ES-I3 (cell line): Measurements from ENCODE around the gene SERINC5.
"Not testable (repeated sequence)": the region's sequence is repeated elsewhere in the genome, so short reads cannot be mapped to it uniquely, and the experiment has no call there.

ENCODE experiments used
- H3K36me3 ChIP-seq: 2 replicates; pipeline ENCODE4 v1.6.1; 2013; ENCODE audit warnings: mild to moderate bottlenecking, low read length, control low read depth, moderate library complexity; ENCODE audit not compliant: insufficient read depth
- H3K4me1 ChIP-seq: 2 replicates; pipeline ENCODE4 v1.6.1; 2013; ENCODE audit warnings: mild to moderate bottlenecking, control low read depth, low read length; ENCODE audit not compliant: insufficient read depth
- H3K9ac ChIP-seq: 2 replicates; pipeline ENCODE4 v1.6.1; 2013; ENCODE audit warnings: low read depth, mild to moderate bottlenecking, low read length, moderate library complexity
- H3K9me3 ChIP-seq: 2 replicates; pipeline ENCODE4 v1.6.1; 2013; ENCODE audit warnings: mild to moderate bottlenecking, low read length, moderate library complexity; ENCODE audit not compliant: control insufficient read depth, insufficient read depth

Gene SERINC5

DNA sequence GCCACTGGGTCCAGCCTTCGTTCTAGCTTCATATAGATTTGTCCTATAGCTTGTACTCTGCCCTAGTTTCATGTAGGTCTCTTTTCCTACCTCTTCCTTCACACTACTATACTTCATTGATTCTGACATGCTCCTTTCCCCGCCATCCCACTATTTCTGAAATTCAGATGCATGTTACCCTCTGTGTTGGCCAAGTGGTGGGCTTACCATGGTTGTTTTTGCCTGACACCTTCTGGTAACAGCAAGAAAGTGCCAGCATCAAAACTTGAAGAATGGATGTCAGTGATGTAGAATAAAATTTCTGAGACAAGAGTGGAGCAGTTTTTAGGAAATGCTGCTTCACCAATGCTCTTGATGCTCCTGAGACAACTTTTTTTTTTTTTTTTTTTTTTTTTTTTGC lies 19.5 kb upstream of the SERINC5 start:
- no peak overlapping the region for H3K9ac ChIP-seq
- no peaks in the 10 kb centered on the region for H3K9me3 ChIP-seq
- H3K4me1 ChIP-seq: no peaks in the 10 kb centered on the region
- no peaks in the 10 kb centered on the region for H3K36me3 ChIP-seq

DNA sequence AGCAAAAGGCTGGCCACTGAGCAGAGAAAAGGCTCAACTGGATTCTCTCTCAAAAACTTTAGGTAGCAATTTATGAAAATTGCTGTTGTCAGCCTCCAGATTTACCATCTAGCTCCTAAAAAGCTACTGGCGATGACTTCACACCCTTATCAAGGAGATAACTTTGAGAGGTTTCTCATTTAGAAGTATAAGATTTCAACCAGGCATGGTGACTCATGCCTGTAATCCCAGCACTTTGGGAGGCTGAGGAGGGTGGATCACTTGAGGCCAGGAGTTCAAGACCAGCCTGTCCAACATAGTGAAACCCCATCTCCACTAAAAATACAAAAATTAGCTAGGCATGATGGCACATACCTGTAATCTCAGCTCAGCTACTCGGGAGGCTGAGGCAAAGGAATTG lies 14.7 kb upstream of the SERINC5 start:
- H3K9me3 ChIP-seq, H3K4me1 ChIP-seq, H3K36me3 ChIP-seq, H3K9ac ChIP-seq: not testable (repeated sequence)

DNA sequence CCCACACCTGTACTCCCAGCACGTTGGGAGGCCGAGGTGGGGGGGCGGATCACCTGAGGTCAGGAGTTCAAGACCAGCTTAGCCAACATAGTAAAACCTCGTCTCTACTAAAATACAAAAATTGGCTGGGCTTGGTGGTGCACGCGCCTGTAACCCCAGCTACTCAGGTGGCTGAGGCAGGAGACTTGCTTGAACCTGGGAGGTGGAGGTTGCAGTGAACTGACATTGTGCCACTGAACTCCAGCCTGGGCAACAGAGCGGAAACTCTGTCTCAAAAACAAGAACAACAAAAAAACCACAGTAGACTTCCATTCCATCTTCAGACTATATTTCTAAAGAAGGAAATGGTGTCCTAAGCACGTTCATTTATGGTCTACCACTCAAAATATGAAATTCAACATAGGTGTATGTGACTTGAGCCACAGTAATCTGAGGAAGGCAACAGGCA lies 14.2 kb upstream of the SERINC5 start:
- H3K9me3 ChIP-seq: no peaks in the 10 kb centered on the region
- H3K4me1 ChIP-seq: no peaks in the 10 kb centered on the region
- no peak overlapping the region for H3K9ac ChIP-seq
- no peaks in the 10 kb centered on the region for H3K36me3 ChIP-seq

DNA sequence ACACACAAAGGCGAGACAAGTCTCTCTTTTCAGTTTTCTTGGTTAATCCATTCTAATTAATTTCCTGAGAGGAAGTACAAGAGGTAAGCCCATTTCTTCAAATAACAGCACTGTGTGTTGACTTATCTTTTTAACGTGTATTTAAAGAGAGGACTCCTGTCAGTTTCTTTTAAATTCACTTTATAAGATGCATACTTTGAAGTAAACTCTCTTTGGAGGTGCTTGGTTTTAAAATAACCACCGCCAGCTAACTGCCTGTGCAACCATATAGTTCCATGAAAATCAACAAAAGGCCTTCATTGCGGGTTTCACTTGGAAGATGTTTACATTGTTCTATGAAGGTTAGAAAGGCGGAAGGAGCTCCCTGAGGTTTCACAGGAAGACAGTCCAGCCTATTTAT lies 13.1 kb upstream of the SERINC5 start:
- Histone ChIP-seq H3K4me1 (no peaks in the 10 kb centered on the region), H3K36me3 (no peaks in the 10 kb centered on the region), H3K9ac (no peak overlapping the region), H3K9me3 (no peaks in the 10 kb centered on the region)

DNA sequence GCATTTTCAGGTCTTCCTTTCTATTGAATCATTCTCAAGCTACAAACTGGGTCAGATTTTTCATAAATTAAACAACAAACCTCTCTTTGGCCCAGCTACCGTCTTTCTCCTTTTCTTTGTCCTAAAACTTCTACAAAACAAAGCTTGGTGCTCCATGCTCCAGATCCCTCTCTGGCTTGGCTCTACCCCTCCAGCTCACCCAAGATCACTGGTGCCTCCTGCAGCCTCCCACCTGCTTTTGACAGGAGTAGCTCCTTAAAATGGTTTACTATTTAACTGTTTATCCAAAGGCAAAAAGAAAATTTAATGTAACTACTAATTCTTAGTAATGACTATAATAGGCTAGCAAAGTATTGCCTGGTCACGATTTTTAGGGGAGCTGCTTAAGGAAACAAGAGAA lies 10.7 kb upstream of the SERINC5 start:
- Histone ChIP-seq H3K9ac (no peak overlapping the region), H3K4me1 (no peaks in the 10 kb centered on the region), H3K36me3 (no peaks in the 10 kb centered on the region), H3K9me3 (no peaks in the 10 kb centered on the region)

DNA sequence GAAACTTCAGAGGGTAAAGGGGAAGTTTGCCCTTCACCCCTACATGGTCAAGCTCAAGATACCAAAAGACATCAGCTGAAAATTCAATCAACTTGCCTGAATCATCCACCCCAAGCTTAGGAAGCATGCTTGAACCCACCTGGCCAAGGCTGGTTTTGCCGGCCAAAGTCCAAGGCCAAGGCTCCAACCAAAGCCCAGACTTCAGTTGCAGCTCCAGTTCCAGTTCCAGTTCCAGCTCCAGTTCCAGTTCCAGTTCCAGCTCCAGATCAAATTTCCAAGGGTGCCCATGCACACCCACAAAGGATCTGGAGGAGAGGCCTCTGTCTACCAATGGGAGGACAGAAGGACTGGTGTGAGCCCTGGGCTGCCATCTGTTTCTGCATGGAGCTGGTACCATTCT lies 4.6 kb upstream of the SERINC5 start:
- Histone ChIP-seq H3K9me3 (no peaks in the 10 kb centered on the region), H3K9ac (no peak overlapping the region), H3K4me1 (no peaks in the 10 kb centered on the region)

DNA sequence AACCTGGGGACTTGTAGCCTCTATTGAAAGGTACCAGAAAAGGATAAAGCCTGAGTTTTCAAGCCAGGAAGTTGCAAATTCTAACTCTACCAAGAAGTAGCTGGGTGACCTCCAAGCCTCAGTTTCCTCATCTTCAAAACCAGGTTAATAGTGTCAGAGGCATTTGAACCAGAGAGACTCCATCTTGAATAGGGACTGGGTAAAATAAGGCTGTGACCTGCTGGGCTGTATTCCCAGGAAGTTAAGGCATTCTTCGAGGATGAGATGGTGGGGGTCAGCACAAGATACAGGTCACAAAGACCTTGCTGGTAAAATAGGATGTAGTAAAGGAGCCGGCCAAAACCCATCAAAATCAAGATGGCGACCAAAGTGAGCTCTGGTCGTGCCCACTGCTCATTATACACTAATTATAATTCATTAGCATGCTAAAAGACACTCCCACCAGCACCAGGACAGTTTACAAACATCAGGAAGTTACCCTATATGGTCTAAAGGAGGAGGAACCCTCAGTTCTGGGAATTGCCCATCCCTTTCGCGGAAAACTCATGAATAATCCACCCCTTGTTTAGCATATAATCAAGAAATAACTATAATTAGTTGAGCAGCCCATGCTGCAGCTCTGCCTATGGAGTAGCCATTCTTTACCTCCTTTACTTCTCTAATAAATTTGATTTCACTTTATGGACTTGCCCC lies 3.8 kb upstream of the SERINC5 start:
- Histone ChIP-seq H3K36me3 (no peaks in the 10 kb centered on the region), H3K9ac (no peak overlapping the region), H3K4me1 (no peaks in the 10 kb centered on the region), H3K9me3 (no peaks in the 10 kb centered on the region)

More for the DNA sequence above, 4.6 kb upstream of the SERINC5 start:
- H3K36me3 ChIP-seq: no peaks in the 10 kb centered on the region

DNA sequence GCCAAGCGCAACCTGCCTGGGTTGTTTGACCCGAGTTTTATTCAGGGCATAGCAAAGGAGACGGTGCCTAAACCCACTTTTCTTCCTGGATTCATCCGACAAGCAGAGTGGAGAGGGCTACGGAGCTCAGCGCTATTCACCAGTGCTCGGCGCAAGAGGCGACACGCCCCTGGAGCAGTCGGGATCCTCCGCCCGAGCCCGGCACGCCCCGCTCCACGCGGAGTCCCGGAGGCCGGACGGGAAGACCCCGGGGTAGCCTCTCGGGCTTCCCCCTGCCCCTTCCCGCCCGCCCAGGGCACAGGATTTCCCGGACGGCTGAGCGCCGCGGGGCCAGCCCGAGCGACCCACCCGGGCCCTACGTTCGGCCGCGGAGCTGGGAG lies 427 bp downstream of the SERINC5 start:
- Histone ChIP-seq H3K4me1 (peaks cover 24% of the 10 kb centered on the region), H3K9me3 (no peaks in the 10 kb centered on the region), H3K36me3 (no peaks in the 10 kb centered on the region), H3K9ac (peak overlapping the region; percentile 95)

DNA sequence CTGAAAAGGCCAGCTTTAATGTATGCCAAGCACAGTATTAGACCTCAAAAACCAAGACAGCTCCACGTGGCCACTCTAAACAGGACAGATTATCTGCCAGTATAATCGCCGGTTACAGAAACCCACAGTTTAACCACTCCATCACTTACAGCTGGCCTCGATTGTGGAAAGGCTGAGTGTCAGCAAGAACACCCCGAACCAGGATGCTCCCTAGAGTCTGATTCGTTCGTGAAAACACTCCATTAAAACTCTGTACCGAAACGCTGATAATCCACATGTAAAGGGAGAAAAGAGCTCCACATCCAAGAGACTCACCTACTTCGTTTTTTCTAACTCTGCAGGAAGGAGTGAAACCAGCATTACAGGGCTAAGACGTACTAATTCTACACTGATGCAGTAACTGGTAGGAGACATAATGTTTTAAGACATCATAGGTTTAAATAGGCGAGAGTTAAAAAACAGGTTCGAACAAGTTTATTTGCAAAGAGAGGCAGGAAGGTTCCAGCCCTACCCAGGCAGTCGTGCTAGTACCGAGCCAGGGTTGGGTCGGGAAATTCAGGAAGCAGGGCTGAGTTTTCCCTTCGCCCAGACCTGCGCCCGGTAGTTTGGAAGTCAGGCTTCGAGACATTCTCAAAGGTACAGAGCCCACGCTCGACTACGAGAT lies 949 bp downstream of the SERINC5 start:
- Histone ChIP-seq H3K9ac (peak overlapping the region; percentile 95), H3K9me3 (no peaks in the 10 kb centered on the region), H3K36me3 (no peaks in the 10 kb centered on the region), H3K4me1 (peaks cover 30% of the 10 kb centered on the region)

DNA sequence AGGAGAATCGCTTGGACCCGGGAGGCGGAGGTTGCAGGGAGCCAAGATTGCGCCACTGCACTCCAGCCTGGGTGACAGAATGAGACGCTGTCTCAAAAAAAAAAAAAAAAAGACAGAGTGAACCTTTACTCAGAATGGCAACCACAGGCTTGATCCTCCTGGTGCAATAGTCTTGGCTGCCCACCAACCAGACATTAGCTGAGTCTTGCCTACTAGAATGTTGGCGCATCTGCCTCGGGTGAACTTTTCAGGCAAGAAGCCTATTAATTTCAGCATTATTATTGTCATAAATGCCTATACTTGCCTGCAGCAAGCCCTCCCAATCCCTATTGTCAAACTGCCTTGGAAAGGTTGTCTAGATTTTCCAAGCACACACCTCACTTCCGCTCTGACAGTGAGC lies 4.2 kb downstream of the SERINC5 start:
- Histone ChIP-seq H3K36me3 (no peaks in the 10 kb centered on the region), H3K9ac (no peak overlapping the region), H3K9me3 (no peaks in the 10 kb centered on the region), H3K4me1 (peaks cover 47% of the 10 kb centered on the region)

DNA sequence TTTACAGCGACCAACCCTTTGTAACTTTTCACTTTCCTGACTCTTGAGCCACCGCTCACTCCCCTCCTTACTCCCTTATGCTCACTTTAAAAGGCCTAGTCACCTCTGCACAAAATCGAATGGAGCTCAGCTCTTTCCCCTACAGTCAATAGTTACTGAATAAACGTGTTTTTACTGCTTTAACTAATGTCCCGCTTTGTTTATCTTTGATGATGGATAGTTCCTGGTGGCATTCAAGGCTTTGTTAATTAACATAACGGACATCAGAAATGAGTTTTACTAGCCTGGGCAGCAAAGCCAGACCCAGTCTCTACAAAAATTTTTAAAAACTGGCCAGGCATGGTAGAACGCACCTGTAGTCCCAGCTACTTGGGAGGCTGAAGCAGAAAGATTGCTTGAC lies 5.0 kb downstream of the SERINC5 start:
- Histone ChIP-seq H3K4me1 (peaks cover 55% of the 10 kb centered on the region), H3K9ac (no peak overlapping the region), H3K36me3 (no peaks in the 10 kb centered on the region), H3K9me3 (no peaks in the 10 kb centered on the region)

DNA sequence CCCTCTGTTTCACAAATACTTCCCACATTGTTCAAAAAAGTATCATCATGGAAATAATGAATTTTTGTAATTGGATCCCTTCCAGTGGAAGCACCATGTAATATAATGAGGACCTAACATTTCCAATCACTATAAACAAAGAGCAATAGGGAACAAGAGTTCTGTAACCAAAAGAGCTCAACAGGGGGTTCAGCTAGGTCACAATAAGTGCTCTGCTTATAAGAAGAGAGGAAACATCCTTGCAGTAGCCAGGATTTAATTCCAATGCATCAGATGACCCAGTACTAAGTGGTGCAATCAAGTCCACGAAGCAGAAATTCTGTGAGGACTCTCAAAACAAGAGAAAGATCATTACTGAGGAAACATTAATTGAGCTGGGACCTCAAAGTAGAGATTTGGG lies 5.9 kb downstream of the SERINC5 start:
- H3K9ac ChIP-seq: no peak overlapping the region
- H3K4me1 ChIP-seq: peaks cover 60% of the 10 kb centered on the region
- H3K9me3 ChIP-seq: no peaks in the 10 kb centered on the region
- H3K36me3 ChIP-seq: no peaks in the 10 kb centered on the region

DNA sequence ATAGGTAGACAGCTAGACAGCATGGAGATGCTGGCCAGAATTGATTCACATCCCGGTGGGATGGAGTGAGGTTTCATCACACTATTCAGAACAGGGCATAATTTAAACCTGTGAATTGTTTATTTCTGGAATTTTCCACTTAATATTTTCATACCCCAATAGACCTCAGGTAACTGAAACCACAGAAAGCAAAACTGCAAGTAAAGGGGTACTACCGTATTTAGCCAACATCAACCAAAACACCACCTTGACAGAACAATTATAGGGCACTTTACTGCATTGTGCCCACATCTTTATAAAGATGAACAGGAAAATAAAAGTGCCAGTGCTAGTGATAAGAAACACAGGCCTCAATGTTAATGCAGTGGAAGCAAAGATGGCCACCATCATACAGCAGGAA lies 7.5 kb downstream of the SERINC5 start:
- no peak overlapping the region for H3K9ac ChIP-seq
- H3K9me3 ChIP-seq: peaks cover under 1% of the 10 kb centered on the region; the same call in 1 of the 2 replicates
- no peaks in the 10 kb centered on the region for H3K36me3 ChIP-seq
- peaks cover 58% of the 10 kb centered on the region for H3K4me1 ChIP-seq

DNA sequence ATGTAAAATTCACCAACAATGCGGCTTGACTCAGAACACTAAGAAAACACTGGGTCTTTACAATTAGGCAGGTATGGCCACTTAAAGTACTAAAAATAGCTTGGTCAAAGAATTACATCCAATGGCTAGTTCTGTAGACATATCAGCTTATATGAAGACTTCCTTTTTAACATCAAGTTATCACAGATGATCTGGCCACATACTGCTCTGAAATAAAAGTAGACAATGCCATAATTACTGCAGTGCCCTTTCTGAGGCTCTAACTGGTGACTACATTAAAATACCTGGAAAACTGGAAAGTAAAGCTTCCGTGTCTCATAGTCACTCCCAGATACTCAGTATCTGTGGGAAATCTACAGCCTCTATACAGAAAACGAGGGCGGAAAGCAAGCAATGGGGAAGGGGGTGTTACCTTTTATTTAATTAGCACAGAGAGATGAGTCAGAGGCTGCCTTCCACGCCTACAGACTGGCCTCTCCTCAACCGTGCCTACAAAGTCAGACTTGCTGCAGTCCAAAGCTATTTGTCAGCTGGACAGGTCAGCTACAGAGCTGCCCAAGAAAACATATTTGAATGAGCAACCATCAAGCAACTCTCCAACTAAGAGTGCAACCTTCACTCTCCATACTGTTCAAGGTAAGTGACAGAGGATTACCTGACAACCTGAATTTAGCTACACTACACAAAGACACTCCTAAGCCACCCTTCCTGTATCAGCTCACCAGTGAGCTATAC lies 8.7 kb downstream of the SERINC5 start:
- Histone ChIP-seq H3K9me3 (peaks cover 8% of the 10 kb centered on the region), H3K9ac (peak overlapping the region; percentile 10; the same call in 1 of the 2 replicates), H3K4me1 (peaks cover 46% of the 10 kb centered on the region), H3K36me3 (no peaks in the 10 kb centered on the region; the same call in 1 of the 2 replicates)
